Psoas muscle (tissue), 8 donors: Measurements from ENCODE around the gene TEAD1. TPM values are rescaled to one million over a fixed set of nuclear protein-coding genes. Genes with fewer than 3 reads are reported as not detected.

Experiments
- ATAC-seq, 4 donors: fragments of 200-7000 bp; cut with Tn5 transposase; one replicate each; pipeline ENCODE4 v1.9.1; 2020; ENCODE audit warnings: moderate library complexity in 3 of 4, mild to moderate bottlenecking in 2 of 4
- DNase-seq, 2 donors: peaks; one replicate each; pipeline ENCODE4 v3.0.0-alpha.2; 2020
- H3K27ac ChIP-seq: fragments of 200-600 bp; one replicate; pipeline ENCODE4 v1.8.0; 2022
- H3K27me3 ChIP-seq, 3 donors: fragments of 200-600 bp in 1 of 3; one replicate each; pipeline versions ENCODE4 v1.6.1 to v1.8.0; 2013 to 2022; ENCODE audit warnings: low read length in 2 of 3, mild to moderate bottlenecking in 2 of 3, moderate library complexity in 1 of 3; ENCODE audit not compliant: insufficient read depth in 3 of 3
- H3K36me3 ChIP-seq, 2 donors: fragments of 200-600 bp in 1 of 2; one replicate each; pipeline versions ENCODE4 v1.6.1 to v1.8.0; 2013 to 2022; ENCODE audit warnings: low read depth in 1 of 2, mild to moderate bottlenecking in 1 of 2, moderate library complexity in 1 of 2; ENCODE audit not compliant: insufficient read depth in 1 of 2
- H3K4me1 ChIP-seq: fragments of 200-600 bp; one replicate; pipeline ENCODE4 v1.8.0; 2022
- H3K4me3 ChIP-seq: fragments of 200-600 bp; one replicate; pipeline ENCODE4 v1.8.0; 2022; ENCODE audit warnings: mild to moderate bottlenecking
- H3K9me3 ChIP-seq: fragments of 200-600 bp; one replicate; pipeline ENCODE4 v1.8.0; 2022
- WGBS, 3 donors: extraction: QIAGEN DNeasy Blood & Tissue Kit; methylation state at CpG; one replicate each; pipeline versions ENCODE4 v1.1.6 to v1.1.7; 2013; 5-methylcytosine and 5-hydroxymethylcytosine counted together
- intact Hi-C, 2 donors: fragments of 100-400 bp; cut with DNase I; formaldehyde crosslinking; loops; one replicate each; pipeline versions ENCODE4 v1.11.0 to v1.14.2; 2022
- polyA plus RNA-seq, 3 donors: library from polyadenylated mRNA; stranded (reverse); fragments of 200-250 nt; gene quantifications; one replicate each; pipeline ENCODE4 v1.2.3, GENCODE V29; 2013
- total RNA-seq, 4 donors: library from RNA; stranded (reverse); fragmentation: NEBNext Ultra II Directional in 2 of 4; extraction: Animal tissue kit (Norgen Biotek cat#: 25700) in 2 of 4; gene quantifications; one replicate each; pipeline versions ENCODE4 v1.2.1 to v1.2.4, GENCODE V29; 2021 to 2023
- TF ChIP-seq, protein P1 (sequence below): fragments of 200-600 bp; IDR thresholded peaks from one replicate; pipeline ENCODE4 v1.8.0; 2022; ENCODE audit warnings: antibody characterized with exemption
- donor health status: healthy with polysubstance abuse.
- donor health status: DM: no; HTN: no; CAD: no; lungs with moderate emphysema.
- donor health status: Bipolar disorder and iron deficiency.
- donor health status: healthy.
- donor health status: DM: yes; HTN: yes; CAD: no.
- donor health status: DM: no; HTN: no; CAD: no.
- donor health status: DM: no; HTN: no; CAD: no.
- donor health status: DM: yes; HTN: yes; CAD: no.

TEAD1 gene
- total and polyA plus RNA-seq, 7 donors: 11.3 to 178 (median 112) TPM

DNA sequence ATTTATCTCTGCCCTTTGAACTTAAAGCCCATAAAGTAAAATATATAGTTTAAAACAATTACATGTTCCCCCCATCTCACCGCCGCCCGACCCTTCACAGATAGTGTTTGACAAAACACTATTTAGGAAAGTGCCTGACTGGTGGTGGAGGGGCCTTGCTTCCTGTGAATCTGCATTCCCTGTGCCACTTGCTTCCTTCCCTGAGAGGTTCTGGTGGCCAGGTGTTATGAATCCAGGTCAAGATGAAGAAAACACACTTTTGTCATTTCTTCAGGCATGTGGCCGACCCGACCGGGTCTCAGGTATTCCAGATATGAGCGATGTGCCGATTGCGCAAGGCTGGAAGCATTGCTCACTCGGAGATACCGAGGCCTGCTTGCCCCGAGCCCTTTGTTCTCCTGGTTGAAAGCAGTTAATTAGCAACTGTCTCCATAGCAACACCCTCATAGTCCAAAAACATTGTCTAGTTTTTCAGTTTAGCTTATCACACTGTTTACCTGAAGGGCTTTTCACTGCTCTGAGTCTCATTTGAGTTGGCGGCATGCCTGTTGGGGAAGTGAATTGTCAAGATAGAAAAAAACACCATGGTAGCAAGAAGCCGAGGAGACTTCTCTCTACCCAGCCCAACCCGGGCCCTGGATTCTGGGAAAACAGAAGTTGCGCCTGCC lies 128.3 kb downstream of the TEAD1 start:
- WGBS, 3 donors: 46 to 53% (median 51%) methylated on average over 16 of the region's 16 CpGs
- Histone ChIP-seq H3K36me3 (no peaks in the 10 kb centered on the region), H3K4me1 (peaks cover 80% of the 10 kb centered on the region), H3K27me3 (no peaks in the 10 kb centered on the region), H3K9me3 (no peaks in the 10 kb centered on the region), H3K27ac (peak overlapping the region; percentile 51), H3K4me3 (no peak overlapping the region)
- ATAC-seq (peak in 2 of 4 donors; percentile 31 to 32), DNase-seq (no peak)
- intact Hi-C loops: no loop called here
- TF ChIP-seq, protein P1, sequence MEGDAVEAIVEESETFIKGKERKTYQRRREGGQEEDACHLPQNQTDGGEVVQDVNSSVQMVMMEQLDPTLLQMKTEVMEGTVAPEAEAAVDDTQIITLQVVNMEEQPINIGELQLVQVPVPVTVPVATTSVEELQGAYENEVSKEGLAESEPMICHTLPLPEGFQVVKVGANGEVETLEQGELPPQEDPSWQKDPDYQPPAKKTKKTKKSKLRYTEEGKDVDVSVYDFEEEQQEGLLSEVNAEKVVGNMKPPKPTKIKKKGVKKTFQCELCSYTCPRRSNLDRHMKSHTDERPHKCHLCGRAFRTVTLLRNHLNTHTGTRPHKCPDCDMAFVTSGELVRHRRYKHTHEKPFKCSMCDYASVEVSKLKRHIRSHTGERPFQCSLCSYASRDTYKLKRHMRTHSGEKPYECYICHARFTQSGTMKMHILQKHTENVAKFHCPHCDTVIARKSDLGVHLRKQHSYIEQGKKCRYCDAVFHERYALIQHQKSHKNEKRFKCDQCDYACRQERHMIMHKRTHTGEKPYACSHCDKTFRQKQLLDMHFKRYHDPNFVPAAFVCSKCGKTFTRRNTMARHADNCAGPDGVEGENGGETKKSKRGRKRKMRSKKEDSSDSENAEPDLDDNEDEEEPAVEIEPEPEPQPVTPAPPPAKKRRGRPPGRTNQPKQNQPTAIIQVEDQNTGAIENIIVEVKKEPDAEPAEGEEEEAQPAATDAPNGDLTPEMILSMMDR: no peak

DNA sequence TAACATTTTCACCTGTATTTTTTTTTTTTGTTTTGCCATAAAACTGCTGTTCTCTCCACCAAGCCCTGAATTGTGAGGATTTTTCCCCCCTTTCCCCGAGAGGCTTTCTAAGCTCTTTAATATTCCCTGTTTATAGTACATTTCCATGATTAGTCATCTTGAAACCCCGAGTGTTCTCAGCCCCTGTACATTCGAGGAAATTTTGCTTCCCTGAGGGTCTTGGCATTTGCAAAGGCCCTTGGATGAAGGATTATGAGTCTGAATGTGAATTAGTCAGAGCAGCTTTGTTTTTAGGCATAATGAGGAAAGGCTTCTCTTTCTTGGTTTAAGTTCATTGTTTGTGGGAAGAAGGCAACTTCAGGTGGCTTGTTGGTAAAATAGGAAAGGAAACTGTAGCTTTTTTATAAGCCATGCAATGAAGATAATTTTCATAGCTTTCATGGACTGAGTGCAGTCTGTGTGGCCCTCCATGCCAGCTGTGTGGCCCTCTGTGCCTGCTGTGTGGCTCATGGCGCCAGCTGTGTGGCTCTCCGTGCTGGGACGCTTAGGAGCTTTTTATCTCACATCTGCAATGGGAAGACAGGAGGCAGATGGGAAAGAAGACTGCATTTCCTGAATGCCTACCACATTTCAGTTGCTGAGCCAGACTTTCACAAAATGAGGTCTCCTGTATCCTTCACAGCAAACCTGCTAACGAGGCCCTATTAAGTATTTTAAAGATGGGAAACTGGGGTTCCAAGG lies 129.0 kb downstream of the TEAD1 start:
- 51 to 71% (median 57%) methylated on average over 7 of the region's 7 CpGs for WGBS, 3 donors
- ATAC-seq: no peak
- TF ChIP-seq, protein P1: no peak
- Histone ChIP-seq H3K9me3 (no peaks in the 10 kb centered on the region), H3K36me3 (no peaks in the 10 kb centered on the region), H3K4me3 (no peak overlapping the region), H3K27me3 (no peaks in the 10 kb centered on the region), H3K4me1 (peaks cover 83% of the 10 kb centered on the region), H3K27ac (peak overlapping the region; percentile 51)
- intact Hi-C loops: no loop called here
- no peak for DNase-seq

DNA sequence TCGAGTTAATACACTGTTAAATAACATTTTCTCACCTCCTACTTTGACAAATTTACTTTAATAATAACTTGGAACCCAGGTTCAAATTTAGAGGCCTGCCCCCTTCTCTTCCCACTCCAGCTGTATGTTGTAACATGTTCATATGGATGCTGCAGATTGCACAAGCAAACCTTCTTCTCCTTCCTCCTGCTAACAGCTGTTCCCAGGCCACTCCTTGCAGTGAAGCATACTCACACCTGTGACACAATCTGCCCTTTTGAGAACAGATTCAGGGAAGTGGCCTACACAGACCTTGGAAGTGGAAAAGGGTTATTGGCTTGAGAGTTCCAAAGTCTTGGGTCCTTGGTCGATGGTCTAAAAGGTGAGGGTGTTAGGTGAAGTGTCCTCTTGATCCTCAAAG lies 131.9 kb downstream of the TEAD1 start:
- Histone ChIP-seq H3K4me3 (no peak overlapping the region), H3K36me3 (no peaks in the 10 kb centered on the region), H3K9me3 (no peaks in the 10 kb centered on the region), H3K4me1 (peaks cover 74% of the 10 kb centered on the region), H3K27me3 (no peaks in the 10 kb centered on the region), H3K27ac (peak overlapping the region; percentile 68)
- WGBS, 3 donors: 84 to 91% (median 86%) methylated on average over 2 of the region's 2 CpGs
- DNase-seq (no peak), ATAC-seq (peak; percentile 75 to 91 (median 83))
- TF ChIP-seq, protein P1: no peak
- intact Hi-C loops: no loop called here

DNA sequence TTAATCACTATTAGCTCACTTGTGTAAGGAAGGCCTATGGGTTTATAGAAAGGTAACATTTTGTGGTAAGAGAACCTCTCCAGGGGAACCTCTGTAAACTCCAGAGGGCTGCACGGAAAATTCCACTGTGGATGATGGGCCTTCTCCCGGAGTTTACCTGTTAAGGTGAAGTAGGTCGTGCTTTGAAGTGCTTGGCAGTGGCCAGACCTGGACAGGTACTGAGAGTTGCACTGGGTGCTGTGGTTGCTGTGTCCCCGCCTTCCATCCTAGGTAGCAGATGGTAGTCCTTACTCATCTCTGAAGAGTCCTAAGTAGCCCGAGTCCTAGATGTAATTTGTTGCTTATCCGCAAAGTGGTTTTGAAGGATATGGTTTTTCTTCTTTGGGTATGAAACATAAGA lies 133.4 kb downstream of the TEAD1 start:
- ATAC-seq (no peak), DNase-seq (no peak)
- WGBS, 3 donors: 95 to 96% (median 96%) methylated on average over 6 of the region's 6 CpGs
- Histone ChIP-seq H3K27ac (peak overlapping the region; percentile 26), H3K4me1 (peaks cover 61% of the 10 kb centered on the region), H3K36me3 (no peaks in the 10 kb centered on the region), H3K9me3 (no peaks in the 10 kb centered on the region), H3K4me3 (no peak overlapping the region), H3K27me3 (no peaks in the 10 kb centered on the region)
- intact Hi-C loops: no loop called here
- TF ChIP-seq, protein P1: no peak
